IPS-11a (cell line): Measurements from ENCODE around the gene CYB5R3.
"Not testable (repeated sequence)": the region's sequence is repeated elsewhere in the genome, so short reads cannot be mapped to it uniquely, and the experiment has no call there.

Experiments used
- H3K4me3 ChIP-seq: one replicate; pipeline ENCODE4 v1.5.1; 2013; ENCODE audit warnings: low read depth, low read length, control low read depth

Gene CYB5R3

GRCh38 chr22:42575996-42576574 lies 73.1 kb downstream of the CYB5R3 start:
- not testable (repeated sequence) for H3K4me3 ChIP-seq

- H3K4me3 ChIP-seq: not testable (repeated sequence)
These were observed 74.7 kb downstream of the CYB5R3 start for GRCh38 chr22:42574468-42574867.

GRCh38 chr22:42574046-42574445 lies 75.1 kb downstream of the CYB5R3 start:
- H3K4me3 ChIP-seq: not testable (repeated sequence)

GRCh38 chr22:42571068-42571467 lies 78.1 kb downstream of the CYB5R3 start:
- not testable (repeated sequence) for H3K4me3 ChIP-seq

GRCh38 chr22:42570580-42570979 lies 78.6 kb downstream of the CYB5R3 start:
- not testable (repeated sequence) for H3K4me3 ChIP-seq

GRCh38 chr22:42567950-42568349 lies 81.2 kb downstream of the CYB5R3 start:
- not testable (repeated sequence) for H3K4me3 ChIP-seq
